ENCODE measurements around the gene KCNC4. TPM values are rescaled to one million over a fixed set of nuclear protein-coding genes. Genes with fewer than 3 reads are reported as not detected.

KCNC4 gene
- total RNA-seq, 5 donors from 2014 or later (not counting 1 experiment from before 2014, with no cell fraction given) = 11.0 to 19.4 (median 15.0) TPM

- no peak overlapping the region for H3K4me3 Mint-ChIP-seq
- H3K27ac ChIP-seq (ENCODE audit: low read length) = no peak overlapping the region
- WGBS (ENCODE audit: insufficient coverage) = 91% methylated on average over 16 of the region's 18 CpGs
- no peaks in the 10 kb centered on the region for H3K9me3 Mint-ChIP-seq
- POLR2A ChIA-PET = no interaction called here
- no peaks in the 10 kb centered on the region for H3K9me3 ChIP-seq
- CTCF ChIA-PET = no interaction called here
- peaks cover 28% of the 10 kb centered on the region for H3K36me3 Mint-ChIP-seq
- DNase-seq (no peak), ATAC-seq (replicated peaks in 1 of 4) (no peak)
- peaks cover 2 to 13% of the 10 kb centered on the region in 2 donors for H3K36me3 ChIP-seq (ENCODE audit: control insufficient read depth in 2 of 2, extremely low read depth in 1 of 2, insufficient read depth in 1 of 2, low read length in 1 of 2)
- H3K4me1 Mint-ChIP-seq = peaks cover 0 to 4% (median 0%) of the 10 kb centered on the region in 3 donors
- H3K27ac Mint-ChIP-seq = no peak overlapping the region
- H3K4me3 ChIP-seq (ENCODE audit: control insufficient read depth in 1 of 2, extremely low read depth in 1 of 2, low read length in 1 of 2) = no peak overlapping the region
- no peaks in the 10 kb centered on the region for H3K4me1 ChIP-seq (ENCODE audit: control insufficient read depth in 1 of 2, extremely low read depth in 1 of 2, insufficient read depth in 2 of 2, low read length in 2 of 2)
- no peaks in the 10 kb centered on the region for H3K27me3 Mint-ChIP-seq
- H3K27me3 ChIP-seq (replicated peaks in 1 of 2; ENCODE audit: control insufficient read depth in 2 of 2, extremely low read depth in 1 of 2, insufficient read depth in 2 of 2, low read length in 1 of 2) = no peaks in the 10 kb centered on the region
These were observed 15.8 kb downstream of the KCNC4 start for GRCh38 chr1:110225756-110226404.

- DNase-seq = no peak
- no peak overlapping the region for H3K4me3 Mint-ChIP-seq
- ATAC-seq (replicated peaks in 1 of 4) = no peak
These were observed 17.7 kb downstream of the KCNC4 start for GRCh38 chr1:110227774-110228173.

DNA sequence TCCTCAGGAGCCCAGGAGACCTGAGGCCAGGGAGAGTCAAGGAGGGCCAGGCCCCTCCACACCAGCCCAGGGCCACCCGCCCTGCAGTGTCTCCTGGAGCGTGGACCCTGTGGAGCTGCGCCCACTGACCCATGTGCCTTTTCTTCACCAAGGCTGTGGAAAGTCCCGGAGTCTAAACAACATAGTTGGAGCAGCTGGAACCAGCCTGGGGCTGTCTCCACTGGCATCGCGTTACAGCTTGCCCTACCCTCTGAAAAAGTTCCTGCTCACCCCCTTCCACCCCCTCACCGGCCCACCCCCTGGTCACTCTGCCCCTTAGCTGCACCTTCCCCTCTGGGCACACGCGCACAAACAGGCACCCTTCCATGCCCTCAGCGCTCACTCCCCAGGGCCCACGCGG lies 18.3 kb downstream of the KCNC4 start:
- H3K4me1 Mint-ChIP-seq = peaks cover 0 to 3% (median 0%) of the 10 kb centered on the region in 3 donors
- Histone ChIP-seq H3K27me3 (replicated peaks in 1 of 2; ENCODE audit: control insufficient read depth in 2 of 2, extremely low read depth in 1 of 2, insufficient read depth in 2 of 2, low read length in 1 of 2) (no peaks in the 10 kb centered on the region), H3K27ac (ENCODE audit: low read length) (no peak overlapping the region), H3K36me3 (ENCODE audit: control insufficient read depth in 2 of 2, extremely low read depth in 1 of 2, insufficient read depth in 1 of 2, low read length in 1 of 2) (peaks cover 2 to 8% of the 10 kb centered on the region in 2 donors), H3K4me3 (ENCODE audit: control insufficient read depth in 1 of 2, extremely low read depth in 1 of 2, low read length in 1 of 2) (no peak overlapping the region), H3K9me3 (no peaks in the 10 kb centered on the region), H3K4me1 (ENCODE audit: control insufficient read depth in 1 of 2, extremely low read depth in 1 of 2, insufficient read depth in 2 of 2, low read length in 2 of 2) (no peaks in the 10 kb centered on the region)
- no peak overlapping the region for H3K4me3 Mint-ChIP-seq
- no peak overlapping the region for H3K27ac Mint-ChIP-seq
- no peak for DNase-seq
- CTCF ChIA-PET = no interaction called here
- H3K27me3 Mint-ChIP-seq = no peaks in the 10 kb centered on the region
- ATAC-seq (replicated peaks in 1 of 4) = no peak
- H3K9me3 Mint-ChIP-seq = no peaks in the 10 kb centered on the region
- POLR2A ChIA-PET = no interaction called here
- 92% methylated on average over 6 of the region's 12 CpGs for WGBS (ENCODE audit: insufficient coverage)
- peaks cover 26% of the 10 kb centered on the region for H3K36me3 Mint-ChIP-seq

More at GRCh38 chr1:110227774-110228173, 17.7 kb downstream of the KCNC4 start:
- Histone ChIP-seq H3K27ac (ENCODE audit: low read length) (no peak overlapping the region), H3K4me1 (ENCODE audit: control insufficient read depth in 1 of 2, extremely low read depth in 1 of 2, insufficient read depth in 2 of 2, low read length in 2 of 2) (no peaks in the 10 kb centered on the region), H3K36me3 (ENCODE audit: control insufficient read depth in 2 of 2, extremely low read depth in 1 of 2, insufficient read depth in 1 of 2, low read length in 1 of 2) (peaks cover 2 to 12% of the 10 kb centered on the region in 2 donors), H3K27me3 (replicated peaks in 1 of 2; ENCODE audit: control insufficient read depth in 2 of 2, extremely low read depth in 1 of 2, insufficient read depth in 2 of 2, low read length in 1 of 2) (no peaks in the 10 kb centered on the region), H3K4me3 (ENCODE audit: control insufficient read depth in 1 of 2, extremely low read depth in 1 of 2, low read length in 1 of 2) (no peak overlapping the region), H3K9me3 (no peaks in the 10 kb centered on the region)
- no peak overlapping the region for H3K27ac Mint-ChIP-seq
- WGBS (ENCODE audit: insufficient coverage) = 96% methylated on average over 4 of the region's 12 CpGs
- no peaks in the 10 kb centered on the region for H3K27me3 Mint-ChIP-seq
- H3K36me3 Mint-ChIP-seq = peaks cover 30% of the 10 kb centered on the region
- ChIA-PET POLR2A (no interaction called here), CTCF (no interaction called here)
- H3K9me3 Mint-ChIP-seq = no peaks in the 10 kb centered on the region
- H3K4me1 Mint-ChIP-seq = peaks cover 0 to 4% (median 0%) of the 10 kb centered on the region in 3 donors

GRCh38 chr1:110228869-110229268 lies 18.8 kb downstream of the KCNC4 start:
- ChIA-PET CTCF (no interaction called here), POLR2A (no interaction called here)
- Histone ChIP-seq H3K9me3 (no peaks in the 10 kb centered on the region), H3K27ac (ENCODE audit: low read length) (no peak overlapping the region), H3K4me3 (ENCODE audit: control insufficient read depth in 1 of 2, extremely low read depth in 1 of 2, low read length in 1 of 2) (no peak overlapping the region), H3K36me3 (ENCODE audit: control insufficient read depth in 2 of 2, extremely low read depth in 1 of 2, insufficient read depth in 1 of 2, low read length in 1 of 2) (peaks cover 2 to 4% of the 10 kb centered on the region in 2 donors), H3K27me3 (replicated peaks in 1 of 2; ENCODE audit: control insufficient read depth in 2 of 2, extremely low read depth in 1 of 2, insufficient read depth in 2 of 2, low read length in 1 of 2) (no peaks in the 10 kb centered on the region), H3K4me1 (ENCODE audit: control insufficient read depth in 1 of 2, extremely low read depth in 1 of 2, insufficient read depth in 2 of 2, low read length in 2 of 2) (no peaks in the 10 kb centered on the region)
- WGBS (ENCODE audit: insufficient coverage) = 96% methylated on average over 3 of the region's 9 CpGs
- peaks cover 23% of the 10 kb centered on the region for H3K36me3 Mint-ChIP-seq
- ATAC-seq (replicated peaks in 1 of 4) (no peak), DNase-seq (no peak)
- H3K27ac Mint-ChIP-seq = no peak overlapping the region
- H3K9me3 Mint-ChIP-seq = no peaks in the 10 kb centered on the region
- H3K27me3 Mint-ChIP-seq = no peaks in the 10 kb centered on the region
- no peaks in the 10 kb centered on the region for H3K4me1 Mint-ChIP-seq
- no peak overlapping the region for H3K4me3 Mint-ChIP-seq

- CTCF ChIA-PET = interaction anchor here in 1 of 2 donors (0.6 kb wide), 1 partner anchor 75 kb away, joined by 3 read pairs; no protein-coding TSS in a partner anchor
- H3K36me3 Mint-ChIP-seq = peaks cover 17% of the 10 kb centered on the region
- DNase-seq (no peak), ATAC-seq (replicated peaks in 1 of 4) (no peak)
- POLR2A ChIA-PET = no interaction called here
- H3K27me3 Mint-ChIP-seq = no peaks in the 10 kb centered on the region
- no peaks in the 10 kb centered on the region for H3K4me1 Mint-ChIP-seq
- Histone ChIP-seq H3K36me3 (ENCODE audit: control insufficient read depth in 2 of 2, extremely low read depth in 1 of 2, insufficient read depth in 1 of 2, low read length in 1 of 2) (peaks cover 2 to 4% of the 10 kb centered on the region in 2 donors), H3K4me1 (ENCODE audit: control insufficient read depth in 1 of 2, extremely low read depth in 1 of 2, insufficient read depth in 2 of 2, low read length in 2 of 2) (no peaks in the 10 kb centered on the region), H3K27me3 (replicated peaks in 1 of 2; ENCODE audit: control insufficient read depth in 2 of 2, extremely low read depth in 1 of 2, insufficient read depth in 2 of 2, low read length in 1 of 2) (no peaks in the 10 kb centered on the region), H3K9me3 (no peaks in the 10 kb centered on the region), H3K4me3 (ENCODE audit: control insufficient read depth in 1 of 2, extremely low read depth in 1 of 2, low read length in 1 of 2) (no peak overlapping the region), H3K27ac (ENCODE audit: low read length) (no peak overlapping the region)
- H3K9me3 Mint-ChIP-seq = no peaks in the 10 kb centered on the region
- WGBS (ENCODE audit: insufficient coverage) = 93% methylated on average over 15 of the region's 21 CpGs
- H3K4me3 Mint-ChIP-seq = no peak overlapping the region
- H3K27ac Mint-ChIP-seq = no peak overlapping the region
These were observed 19.4 kb downstream of the KCNC4 start for GRCh38 chr1:110229348-110230001.

DNA sequence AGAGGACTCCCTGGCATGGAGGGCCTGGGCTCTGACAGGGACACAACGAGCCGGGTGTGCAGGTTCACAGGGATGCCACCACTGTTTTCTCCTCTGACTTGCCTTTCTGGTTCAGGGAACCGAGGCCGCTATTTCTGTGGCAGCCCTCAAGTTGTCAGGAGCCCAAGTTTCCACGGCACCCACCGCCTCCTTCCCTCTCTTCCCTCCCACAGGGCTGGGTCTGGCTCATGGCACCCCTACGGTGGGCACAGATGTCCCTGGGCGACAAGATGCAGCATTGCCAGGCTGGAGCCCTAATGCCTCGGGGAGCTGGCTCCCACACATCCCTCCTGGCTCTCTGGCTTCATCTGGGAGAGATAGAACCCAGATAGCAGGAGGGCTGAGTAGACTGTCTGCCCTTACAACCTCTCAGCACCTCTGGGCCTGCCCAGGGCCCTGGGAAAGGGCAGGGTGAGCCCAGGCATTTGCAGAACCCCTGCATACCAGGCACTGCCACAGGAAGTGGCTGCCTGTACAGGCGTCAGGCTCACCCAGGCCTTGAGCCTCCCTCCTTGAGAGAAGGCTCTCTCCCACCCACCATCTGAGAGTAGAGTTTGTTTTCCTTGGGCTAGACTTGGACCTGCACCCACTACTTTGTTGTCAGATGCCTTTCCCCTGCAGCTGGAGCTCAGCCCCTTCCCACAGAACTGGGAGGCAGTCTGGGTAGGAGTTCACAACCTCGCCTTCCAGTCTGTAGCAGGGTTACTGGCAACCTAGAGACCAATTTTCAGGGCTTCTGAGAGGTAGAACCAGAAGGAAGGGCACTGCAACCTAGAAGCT lies 20.5 kb downstream of the KCNC4 start:
- WGBS (ENCODE audit: insufficient coverage) = 93% methylated on average over 8 of the region's 11 CpGs
- H3K27ac ChIP-seq (ENCODE audit: low read length) = no peak overlapping the region
- peaks cover 20% of the 10 kb centered on the region for H3K36me3 Mint-ChIP-seq
- H3K9me3 ChIP-seq = no peaks in the 10 kb centered on the region
- no peak overlapping the region for H3K4me3 Mint-ChIP-seq
- no peaks in the 10 kb centered on the region for H3K27me3 Mint-ChIP-seq
- peaks cover 0 to 5% (median 0%) of the 10 kb centered on the region in 3 donors for H3K4me1 Mint-ChIP-seq
- ATAC-seq (replicated peaks in 1 of 4) (no peak), DNase-seq (no peak)
- peaks cover 4% of the 10 kb centered on the region in 2 donors for H3K36me3 ChIP-seq (ENCODE audit: control insufficient read depth in 2 of 2, extremely low read depth in 1 of 2, insufficient read depth in 1 of 2, low read length in 1 of 2)
- no peaks in the 10 kb centered on the region for H3K27me3 ChIP-seq (replicated peaks in 1 of 2; ENCODE audit: control insufficient read depth in 2 of 2, extremely low read depth in 1 of 2, insufficient read depth in 2 of 2, low read length in 1 of 2)
- H3K27ac Mint-ChIP-seq = no peak overlapping the region
- no peaks in the 10 kb centered on the region for H3K4me1 ChIP-seq (ENCODE audit: control insufficient read depth in 1 of 2, extremely low read depth in 1 of 2, insufficient read depth in 2 of 2, low read length in 2 of 2)
- H3K9me3 Mint-ChIP-seq = no peaks in the 10 kb centered on the region
- ChIA-PET POLR2A (no interaction called here), CTCF (interaction anchor here in 1 of 2 donors (0.9 kb wide), 1 partner anchor 23 kb away, joined by 3 read pairs; no protein-coding TSS in a partner anchor)
- no peak overlapping the region for H3K4me3 ChIP-seq (ENCODE audit: control insufficient read depth in 1 of 2, extremely low read depth in 1 of 2, low read length in 1 of 2)
